Stimulated activated CD4-positive, alpha-beta T cell treated with anti-CD3 and anti-CD28 coated beads, Interleukin-2, amount 100 ng/mL, for 48 hours (primary cell): Measurements from ENCODE around the gene TPD52L1.

ENCODE experiments used
- DNase-seq, 2 donors: peaks; one replicate each; pipeline ENCODE4 v3.0.0-alpha.2; 2020

The TPD52L1 gene

GRCh38 chr6:125312478-125312877, 158.9 kb downstream of the TPD52L1 start:
- no peak for DNase-seq

- no peak for DNase-seq
Measured at GRCh38 chr6:125312950-125313349, 159.4 kb downstream of the TPD52L1 start.
